C4-2B (cell line): ENCODE data around the gene OR12D1.
A peak's percentile ranks its signal among the peaks of the same experiment; 100 is the strongest.

Source experiments
- H3K27ac ChIP-seq: fragments of 450-650 bp; 2 replicates; pipeline ENCODE4 v1.5.1; 2017
- ZFX ChIP-seq: fragments of 450-650 bp; IDR thresholded peaks from 2 replicates; pipeline ENCODE4 v1.6.1; 2017
- TF ChIP-seq, protein P1 (sequence below): fragments of 450-650 bp; conservative IDR thresholded peaks from 2 replicates; pipeline ENCODE4 v1.5.1; 2017; ENCODE audit warnings: mild to moderate bottlenecking

Gene OR12D1

DNA sequence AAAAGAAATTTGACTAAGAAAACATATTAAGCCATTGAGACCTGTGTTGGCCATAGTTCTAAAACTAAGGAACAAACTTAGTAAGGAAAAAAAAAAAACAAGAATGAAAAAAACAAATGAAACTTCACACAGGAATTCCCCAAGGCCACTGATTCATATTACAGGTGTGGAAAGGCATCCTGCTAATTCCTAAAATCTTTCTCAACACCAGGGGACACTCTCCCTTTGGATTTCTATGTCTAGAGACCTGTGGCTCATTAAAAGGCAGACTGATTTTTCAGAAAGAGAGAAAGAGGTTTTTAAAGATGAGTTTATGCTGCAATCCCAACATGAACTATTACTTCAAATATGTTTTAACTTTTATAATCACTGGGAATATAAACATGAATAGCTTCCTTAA is at the start of gene OR12D1:
Gene OR12D1, plus strand, starts transcription at position 341 of the 400 bp plus-strand sequence.
- TF ChIP-seq, protein P1, sequence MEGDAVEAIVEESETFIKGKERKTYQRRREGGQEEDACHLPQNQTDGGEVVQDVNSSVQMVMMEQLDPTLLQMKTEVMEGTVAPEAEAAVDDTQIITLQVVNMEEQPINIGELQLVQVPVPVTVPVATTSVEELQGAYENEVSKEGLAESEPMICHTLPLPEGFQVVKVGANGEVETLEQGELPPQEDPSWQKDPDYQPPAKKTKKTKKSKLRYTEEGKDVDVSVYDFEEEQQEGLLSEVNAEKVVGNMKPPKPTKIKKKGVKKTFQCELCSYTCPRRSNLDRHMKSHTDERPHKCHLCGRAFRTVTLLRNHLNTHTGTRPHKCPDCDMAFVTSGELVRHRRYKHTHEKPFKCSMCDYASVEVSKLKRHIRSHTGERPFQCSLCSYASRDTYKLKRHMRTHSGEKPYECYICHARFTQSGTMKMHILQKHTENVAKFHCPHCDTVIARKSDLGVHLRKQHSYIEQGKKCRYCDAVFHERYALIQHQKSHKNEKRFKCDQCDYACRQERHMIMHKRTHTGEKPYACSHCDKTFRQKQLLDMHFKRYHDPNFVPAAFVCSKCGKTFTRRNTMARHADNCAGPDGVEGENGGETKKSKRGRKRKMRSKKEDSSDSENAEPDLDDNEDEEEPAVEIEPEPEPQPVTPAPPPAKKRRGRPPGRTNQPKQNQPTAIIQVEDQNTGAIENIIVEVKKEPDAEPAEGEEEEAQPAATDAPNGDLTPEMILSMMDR: peak; percentile 46
- TF ChIP-seq ZFX: no peak
- no peak within 1 kb of the TSS for H3K27ac ChIP-seq

DNA sequence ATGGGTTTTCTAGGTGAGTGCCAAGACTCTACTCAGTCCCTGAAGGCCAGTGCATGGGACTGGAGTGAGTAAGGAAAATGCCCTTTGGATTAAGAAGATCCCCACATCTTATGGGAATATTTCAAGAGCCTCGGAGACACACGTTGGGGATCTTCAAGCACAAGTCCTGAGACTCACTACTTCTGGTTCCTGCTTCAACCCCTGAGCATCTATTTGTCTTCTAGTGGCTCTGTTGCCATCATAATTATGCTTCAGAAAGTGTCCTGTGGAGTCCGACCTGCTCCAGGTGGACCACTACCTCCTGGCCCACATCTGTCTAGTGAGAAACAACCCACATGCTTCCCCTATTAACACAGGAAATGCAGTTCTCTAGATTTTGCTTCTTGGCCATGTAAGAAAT is 46.0 kb upstream of the OR12D1 start, which contains the start of gene OR5V1:
Gene OR5V1, minus strand, starts transcription at position 101 of the 400 bp plus-strand sequence. CDS start 12,670 bp downstream, outside the sequence.
- H3K27ac ChIP-seq: no peak within 1 kb of the TSS
- TF ChIP-seq ZFX: no peak
- TF ChIP-seq, protein P1: no peak

DNA sequence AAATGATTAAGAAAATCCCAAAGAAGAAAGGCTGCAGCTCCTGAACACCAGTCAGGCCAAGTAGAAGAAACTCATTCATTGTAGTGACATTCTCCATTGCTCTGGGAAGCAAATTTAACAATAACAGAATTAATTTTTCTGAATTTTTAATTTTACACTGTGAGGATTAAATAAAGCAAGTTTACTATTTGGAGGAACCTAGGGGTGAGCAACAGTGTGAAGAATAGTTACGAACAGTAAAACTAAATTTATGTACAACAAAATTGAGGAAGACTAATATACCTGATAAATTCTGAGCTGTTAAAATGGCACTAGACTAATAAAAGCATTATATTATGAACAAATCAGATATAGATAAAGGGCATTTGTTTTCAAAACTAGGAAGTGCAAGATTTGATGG is 39.5 kb upstream of the OR12D1 start, which contains the start of gene OR12D3:
Gene OR12D3, minus strand, starts transcription at position 101 of the 400 bp plus-strand sequence. Its CDS starts 4 bp downstream, at position 97.
- H3K27ac ChIP-seq: no peak within 1 kb of the TSS
- TF ChIP-seq, protein P1: no peak
- TF ChIP-seq ZFX: no peak

DNA sequence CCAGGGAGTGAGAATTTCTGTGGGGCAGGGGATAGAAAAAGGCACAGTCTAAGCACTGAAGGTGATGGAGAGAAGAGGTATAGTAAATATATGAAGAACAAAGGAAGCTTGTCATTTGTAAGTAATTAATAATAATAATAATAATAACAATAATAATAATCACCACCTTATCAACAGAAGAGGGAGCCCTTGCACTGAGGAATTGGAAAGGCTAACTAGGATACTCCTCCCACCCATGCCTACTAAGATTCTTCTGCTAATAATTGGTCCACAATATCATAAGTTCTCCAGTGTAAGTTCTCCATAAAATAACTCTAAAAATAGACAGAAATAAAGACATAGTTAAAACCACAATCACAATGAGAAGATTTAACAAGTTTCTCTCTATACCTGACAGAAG is 38.7 kb upstream of the OR12D1 start:
- TF ChIP-seq, protein P1: peak; percentile 23
- TF ChIP-seq ZFX: no peak
- no peak overlapping the region for H3K27ac ChIP-seq

DNA sequence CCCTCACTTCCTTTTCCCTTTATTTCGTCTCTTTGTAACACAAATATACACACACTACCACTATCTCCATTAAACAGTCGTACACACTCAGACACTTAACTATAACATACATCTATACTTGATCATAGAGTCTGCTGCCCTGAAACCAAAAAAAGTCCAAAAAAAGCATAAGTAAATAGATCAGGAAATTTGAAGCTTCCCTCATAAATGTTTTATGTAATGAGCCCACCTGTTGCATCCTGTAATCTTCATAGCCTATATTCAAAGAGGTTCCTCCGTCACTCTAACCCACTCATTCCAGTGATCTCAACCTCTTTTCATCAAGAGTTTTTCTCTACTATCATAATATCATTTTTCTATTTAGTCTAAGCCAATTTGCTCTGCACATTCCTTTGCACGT is 26.2 kb upstream of the OR12D1 start:
- no peak overlapping the region for H3K27ac ChIP-seq
- TF ChIP-seq, protein P1: no peak
- TF ChIP-seq ZFX: no peak

DNA sequence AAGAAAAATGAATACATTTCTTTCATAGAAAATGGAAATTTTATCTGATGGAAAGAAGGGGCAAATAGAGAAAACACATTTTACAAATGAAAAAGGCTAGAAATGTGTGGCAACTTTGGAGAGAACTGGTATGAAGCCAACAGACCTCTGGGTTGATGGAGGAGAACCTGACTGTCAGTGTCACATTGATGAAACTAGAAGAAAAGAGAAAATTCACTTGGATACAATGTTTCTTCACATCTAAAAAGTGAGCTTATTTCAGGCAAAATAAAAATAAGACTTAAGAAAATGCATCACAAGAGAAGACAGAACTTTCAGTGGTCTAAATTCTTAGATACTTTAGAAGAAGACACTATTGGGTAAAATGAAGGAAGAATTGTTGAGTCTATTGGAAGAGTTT is 19.4 kb upstream of the OR12D1 start, which contains the start of gene OR12D2:
Gene OR12D2, plus strand, starts transcription at position 301 of the 400 bp plus-strand sequence. CDS start 1,069 bp downstream, outside the sequence.
- no peak within 1 kb of the TSS for H3K27ac ChIP-seq
- no peak for TF ChIP-seq ZFX
- TF ChIP-seq, protein P1: no peak

DNA sequence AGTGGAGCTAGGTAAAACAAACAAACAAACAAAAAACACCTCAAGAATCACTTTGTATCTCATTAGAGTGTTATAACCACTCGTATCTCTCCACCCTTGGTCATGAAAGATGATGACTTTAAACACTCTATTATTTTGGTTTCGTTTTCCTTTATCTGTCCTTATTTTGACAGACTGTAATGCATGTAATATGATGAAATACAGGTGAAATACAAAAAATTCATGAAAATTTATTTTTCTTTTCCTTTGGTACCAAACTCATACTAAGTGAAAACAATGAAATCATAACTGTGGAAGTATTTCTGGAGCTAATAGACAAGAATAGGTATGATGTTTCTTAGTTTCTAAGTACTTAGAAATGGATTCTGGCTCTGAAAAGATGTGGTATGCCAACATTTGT is 15.2 kb upstream of the OR12D1 start:
- no peak for TF ChIP-seq ZFX
- TF ChIP-seq, protein P1: no peak
- H3K27ac ChIP-seq: no peak overlapping the region
